GM12878 (cell line): Measurements from ENCODE around the gene ACOX1. TPM values are rescaled to one million over a fixed set of nuclear protein-coding genes. Genes with fewer than 3 reads are reported as not detected.

ENCODE experiments used
- ATAC-seq: fragments of 200-7000 bp; cut with Tn5 transposase; 3 replicates; pipeline ENCODE4 v1.9.1; 2020; ENCODE audit warnings: mild to moderate bottlenecking, moderate library complexity
- BruUV-seq: library from RNA; stranded (reverse); fragments of 400-500 nt; replicated peaks from 2 replicates; lab custom pipeline; 2021; lab: Mats Ljungman, UMichigan
- CTCF ChIA-PET: fragments of 300-600 bp; sonication (Branson Sonifier 250); formaldehyde crosslinking; extraction: SDS; loops from one replicate; lab custom pipeline; 2021; ENCODE audit warnings: inconsistent platforms; lab: Yijun Ruan, JAX
- POLR2A ChIA-PET: fragments of 350-600 bp; formaldehyde crosslinking; extraction: SDS; loops from one replicate; lab custom pipeline; 2021; ENCODE audit warnings: inconsistent platforms; lab: Charles Lee
- RAD21 ChIA-PET: fragments of 300-600 bp; sonication (Branson Sonifier 250); formaldehyde crosslinking; loops from one replicate; lab custom pipeline; 2023; ENCODE audit warnings: antibody characterized with exemption; ENCODE audit not compliant: unreplicated experiment; lab: Charles Lee
- SMC1A ChIA-PET: fragments of 300-600 bp; sonication (Branson Sonifier 250); formaldehyde crosslinking; loops from one replicate; lab custom pipeline; 2023; ENCODE audit not compliant: unreplicated experiment, uncharacterized antibody; lab: Charles Lee
- DNase-seq: peaks from one replicate; pipeline ENCODE4 v3.0.0-alpha.2; 2011; ENCODE audit warnings: low read depth, low spot score
- FAIRE-seq: peaks from 3 replicates; lab custom pipeline; 2011; peaks lifted over from hg19 to GRCh38; lab: Jason Lieb, UNC
- H2AFZ ChIP-seq: 2 replicates; pipeline ENCODE4 v1.6.0; 2011; ENCODE audit warnings: low read depth, low read length, control low read depth; ENCODE audit not compliant: control insufficient read depth
- H3K27ac ChIP-seq: 2 replicates; pipeline ENCODE4 v1.5.1; 2011; ENCODE audit warnings: control low read depth; ENCODE audit not compliant: control insufficient read depth, insufficient read depth
- H3K27me3 ChIP-seq, 2 experiments: replicated peaks in 1 of 2; 2 replicates each; pipeline versions ENCODE4 v1.6.0 to v1.6.1; 2011; ENCODE audit warnings: low read length in 1 of 2; ENCODE audit not compliant: control insufficient read depth in 2 of 2, insufficient read depth in 2 of 2
- H3K36me3 ChIP-seq, 2 experiments: 2 replicates each; pipeline ENCODE4 v1.5.1; 2011; ENCODE audit warnings: low read length in 1 of 2; ENCODE audit not compliant: control insufficient read depth in 2 of 2, insufficient read depth in 2 of 2
- H3K4me1 ChIP-seq: 2 replicates; pipeline ENCODE4 v1.6.1; 2011; ENCODE audit warnings: mild to moderate bottlenecking, low read length, moderate library complexity, mixed read lengths; ENCODE audit not compliant: control insufficient read depth, insufficient read depth
- H3K4me2 ChIP-seq: 2 replicates; pipeline ENCODE4 v1.6.0; 2011; ENCODE audit warnings: control low read depth; ENCODE audit not compliant: control insufficient read depth, insufficient read depth
- H3K4me3 ChIP-seq: fragments of 200-600 bp; sonication (generic); 2 replicates; pipeline ENCODE4 v1.5.1; 2016
- H3K79me2 ChIP-seq: 2 replicates; pipeline ENCODE4 v1.6.0; 2011; ENCODE audit warnings: low read length; ENCODE audit not compliant: control insufficient read depth, insufficient read depth
- H3K9ac ChIP-seq: 2 replicates; pipeline ENCODE4 v1.8.0; 2011; ENCODE audit warnings: low read length, control low read depth, mixed read lengths; ENCODE audit not compliant: control insufficient read depth, insufficient read depth
- H3K9me3 ChIP-seq: replicated peaks from 3 replicates; pipeline ENCODE4 v1.5.1; 2011; ENCODE audit warnings: mild to moderate bottlenecking, low read length; ENCODE audit not compliant: control insufficient read depth, insufficient read depth
- H4K20me1 ChIP-seq: 2 replicates; pipeline ENCODE4 v1.6.0; 2011; ENCODE audit not compliant: control insufficient read depth, insufficient read depth
- ATF7 ChIP-seq: fragments of 450-650 bp; IDR thresholded peaks from 2 replicates; pipeline ENCODE4 v1.6.1; 2016; ENCODE audit warnings: low read depth, mild to moderate bottlenecking
- CREB1 ChIP-seq: IDR thresholded peaks from 2 replicates; pipeline ENCODE4 v1.6.1; 2012; ENCODE audit warnings: low read depth, mild to moderate bottlenecking, inconsistent platforms
- FOS ChIP-seq: IDR thresholded peaks from 3 replicates; pipeline ENCODE4 v1.6.1; 2011; ENCODE audit warnings: borderline replicate concordance; ENCODE audit not compliant: insufficient read length; ENCODE audit errors: extremely low read depth
- JUND ChIP-seq: IDR thresholded peaks from 2 replicates; pipeline ENCODE4 v1.6.1; 2012; ENCODE audit warnings: low read depth, mild to moderate bottlenecking, low read length, improper control_type of control experiment, moderate library complexity
- KAT2A ChIP-seq: conservative IDR thresholded peaks from 2 replicates; pipeline ENCODE4 v1.6.1; 2011; ENCODE audit warnings: low read depth, low read length; ENCODE audit not compliant: control insufficient read depth
- PML ChIP-seq: IDR thresholded peaks from 2 replicates; pipeline ENCODE4 v1.6.1; 2012; ENCODE audit warnings: low read length, inconsistent platforms
- POLR2A ChIP-seq: IDR thresholded peaks from 2 replicates; pipeline ENCODE4 v1.6.1; 2011; ENCODE audit warnings: low read depth, mild to moderate bottlenecking, low read length
- SMAD5 ChIP-seq: IDR thresholded peaks from 2 replicates; pipeline ENCODE4 v1.6.1; 2016; ENCODE audit warnings: antibody characterized with exemption, low read depth
- SPI1 ChIP-seq: IDR thresholded peaks from 2 replicates; pipeline ENCODE4 v1.6.1; 2011; ENCODE audit warnings: low read depth, mild to moderate bottlenecking, low read length, moderate library complexity, borderline replicate concordance; ENCODE audit not compliant: insufficient read depth
- TCF12 ChIP-seq: IDR thresholded peaks from 2 replicates; pipeline ENCODE4 v1.6.1; 2011; ENCODE audit warnings: low read depth, mild to moderate bottlenecking, low read length
- YBX1 ChIP-seq: fragments of 450-650 bp; IDR thresholded peaks from 2 replicates; pipeline ENCODE4 v1.6.1; 2016; ENCODE audit warnings: antibody characterized with exemption
- WGBS: methylation state at CpG from one replicate; pipeline ENCODE4 v1.1.6; 2016; ENCODE audit warnings: low lambda C conversion rate; ENCODE audit not compliant: insufficient replicate concordance, insufficient coverage; ENCODE audit errors: missing lambda C conversion rate; 5-methylcytosine and 5-hydroxymethylcytosine counted together
- in situ Hi-C: fragments of 300-500 bp; cut with MboI; formaldehyde crosslinking; loops from 9 replicates; pipeline ENCODE4 v1.14.3; 2018; ENCODE audit warnings: mixed read lengths
- intact Hi-C: fragments of 100-400 bp; cut with micrococcal nuclease; formaldehyde crosslinking; loops from one replicate; pipeline ENCODE4 v1.14.2; 2022; ENCODE audit not compliant: unreplicated experiment
- polyA plus RNA-seq, 11 experiments: library from polyadenylated mRNA; depleted of rRNA in 4 of 11; unstranded in 6 of 11; stranded (reverse) in 5 of 11; fragments of >200 nt; fragmentation: Nextera tagmentation in 4 of 11; fragmentation: Illumina TruSeq in 1 of 11; extraction: Ambion mirVana in 4 of 11; extraction: Trizol in 1 of 11; gene quantifications; 1 replicate in 1 of 11; 2 replicates in 10 of 11; pipeline versions ENCODE4 v1.2.1 to v1.2.3, GENCODE V29; 2011 to 2016; ENCODE audit warnings: inconsistent platforms in 2 of 11, missing spikeins in 2 of 11, low read depth in 1 of 11
- total RNA-seq, 4 experiments: library from RNA; depleted of rRNA in 3 of 4; stranded (reverse); fragments of >200 nt in 3 of 4; fragmentation: Illumina TruSeq in 1 of 4; extraction: Trizol in 1 of 4; gene quantifications; 2 replicates each; pipeline versions ENCODE4 v1.2.1 to v1.2.3, GENCODE V29; 2013 to 2021
- TF ChIP-seq, protein P1 (sequence below): IDR thresholded peaks from 2 replicates; pipeline ENCODE4 v1.6.1; 2012; ENCODE audit warnings: mild to moderate bottlenecking, low read depth, low read length
- TF ChIP-seq, protein P2 (sequence below): fragments of 450-650 bp; formaldehyde crosslinking; IDR thresholded peaks from 2 replicates; pipeline ENCODE4 v1.4.0; 2020; ENCODE audit warnings: mild to moderate bottlenecking, moderate library complexity
- TF ChIP-seq, protein P3 (sequence below): fragments of 450-650 bp; IDR thresholded peaks from 2 replicates; pipeline ENCODE4 v1.6.1; 2017; ENCODE audit warnings: borderline replicate concordance

Gene ACOX1
- total and polyA plus RNA-seq, 10 of the 15 experiments (the other 5 are each of a cell fraction or from before 2014, with no cell fraction given), result 6.5 to 26.2 (median 21.6) TPM

DNA sequence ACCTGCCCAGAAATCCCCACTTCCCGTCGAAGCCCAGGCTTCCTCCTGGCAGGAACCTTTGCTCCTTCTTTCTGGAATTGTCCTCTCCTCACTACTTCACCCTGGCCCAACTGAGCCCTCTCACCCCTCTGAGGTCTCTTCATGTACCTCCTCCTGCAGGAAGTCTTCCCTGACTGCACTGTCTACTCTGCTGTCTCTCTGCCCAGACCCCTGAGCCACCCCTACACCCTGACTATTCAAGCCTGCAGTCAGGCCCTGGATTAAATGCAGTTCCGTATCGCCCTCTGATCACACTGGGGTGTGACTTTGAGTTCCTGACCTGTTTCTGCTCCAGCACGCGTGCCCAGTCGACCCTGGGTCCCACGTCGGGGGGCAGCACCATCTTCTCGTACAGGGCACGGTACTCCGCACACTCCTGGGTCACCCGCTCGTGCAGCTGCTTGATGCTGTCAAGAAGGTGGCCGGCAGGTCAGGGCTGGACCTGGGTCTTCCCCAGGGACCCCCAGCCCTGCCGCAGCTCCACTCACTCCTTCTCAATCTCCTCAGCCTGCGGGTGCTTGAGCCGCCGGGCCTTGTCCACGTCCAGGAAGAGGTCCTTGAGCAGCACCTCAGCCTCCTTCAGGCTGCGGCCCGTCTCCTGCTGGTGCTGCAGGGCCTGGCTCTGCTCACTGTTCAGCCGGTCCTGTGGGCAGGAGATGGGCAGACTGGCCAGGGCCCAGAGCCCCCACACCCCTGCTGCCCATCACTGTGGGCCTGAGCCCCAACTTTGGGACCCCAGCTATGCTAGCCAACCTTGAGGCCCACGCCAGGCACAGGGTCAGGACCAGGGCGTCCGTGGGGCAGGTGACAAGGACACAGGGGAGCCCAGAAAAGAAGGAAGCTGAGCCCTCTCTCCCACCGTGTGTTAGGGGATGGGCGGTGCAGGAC lies 44.3 kb upstream of the ACOX1 start:
- SMC1A ChIA-PET, result no interaction called here
- Histone ChIP-seq H3K4me2 (no peak overlapping the region), H4K20me1 (no peaks in the 10 kb centered on the region), H3K9ac (no peak overlapping the region), H3K27ac (no peak overlapping the region), H3K36me3 (no peaks in the 10 kb centered on the region), H3K4me3 (no peak overlapping the region), H3K4me1 (no peaks in the 10 kb centered on the region), H3K9me3 (no peaks in the 10 kb centered on the region), H3K79me2 (no peaks in the 10 kb centered on the region), H3K27me3 (no peaks in the 10 kb centered on the region), H2AFZ (no peak overlapping the region)
- RAD21 ChIA-PET, result no interaction called here
- POLR2A ChIA-PET, result no interaction called here
- in situ Hi-C loops (no loop called here), intact Hi-C loops (no loop called here)
- 47% methylated on average over 28 of the region's 28 CpGs for WGBS
- CTCF ChIA-PET, result no interaction called here
- DNase-seq, result no peak
- BruUV-seq, result no TSS peak
- ATAC-seq, result no peak
- FAIRE-seq, result no peak
- TF ChIP-seq, protein P1, sequence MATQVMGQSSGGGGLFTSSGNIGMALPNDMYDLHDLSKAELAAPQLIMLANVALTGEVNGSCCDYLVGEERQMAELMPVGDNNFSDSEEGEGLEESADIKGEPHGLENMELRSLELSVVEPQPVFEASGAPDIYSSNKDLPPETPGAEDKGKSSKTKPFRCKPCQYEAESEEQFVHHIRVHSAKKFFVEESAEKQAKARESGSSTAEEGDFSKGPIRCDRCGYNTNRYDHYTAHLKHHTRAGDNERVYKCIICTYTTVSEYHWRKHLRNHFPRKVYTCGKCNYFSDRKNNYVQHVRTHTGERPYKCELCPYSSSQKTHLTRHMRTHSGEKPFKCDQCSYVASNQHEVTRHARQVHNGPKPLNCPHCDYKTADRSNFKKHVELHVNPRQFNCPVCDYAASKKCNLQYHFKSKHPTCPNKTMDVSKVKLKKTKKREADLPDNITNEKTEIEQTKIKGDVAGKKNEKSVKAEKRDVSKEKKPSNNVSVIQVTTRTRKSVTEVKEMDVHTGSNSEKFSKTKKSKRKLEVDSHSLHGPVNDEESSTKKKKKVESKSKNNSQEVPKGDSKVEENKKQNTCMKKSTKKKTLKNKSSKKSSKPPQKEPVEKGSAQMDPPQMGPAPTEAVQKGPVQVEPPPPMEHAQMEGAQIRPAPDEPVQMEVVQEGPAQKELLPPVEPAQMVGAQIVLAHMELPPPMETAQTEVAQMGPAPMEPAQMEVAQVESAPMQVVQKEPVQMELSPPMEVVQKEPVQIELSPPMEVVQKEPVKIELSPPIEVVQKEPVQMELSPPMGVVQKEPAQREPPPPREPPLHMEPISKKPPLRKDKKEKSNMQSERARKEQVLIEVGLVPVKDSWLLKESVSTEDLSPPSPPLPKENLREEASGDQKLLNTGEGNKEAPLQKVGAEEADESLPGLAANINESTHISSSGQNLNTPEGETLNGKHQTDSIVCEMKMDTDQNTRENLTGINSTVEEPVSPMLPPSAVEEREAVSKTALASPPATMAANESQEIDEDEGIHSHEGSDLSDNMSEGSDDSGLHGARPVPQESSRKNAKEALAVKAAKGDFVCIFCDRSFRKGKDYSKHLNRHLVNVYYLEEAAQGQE, result no peak
- TF ChIP-seq PML (no peak), JUND (no peak), YBX1 (no peak), CREB1 (no peak), ATF7 (no peak), TCF12 (no peak), KAT2A (no peak), SPI1 (no peak), POLR2A (no peak), FOS (no peak), SMAD5 (no peak)
- TF ChIP-seq, protein P2, sequence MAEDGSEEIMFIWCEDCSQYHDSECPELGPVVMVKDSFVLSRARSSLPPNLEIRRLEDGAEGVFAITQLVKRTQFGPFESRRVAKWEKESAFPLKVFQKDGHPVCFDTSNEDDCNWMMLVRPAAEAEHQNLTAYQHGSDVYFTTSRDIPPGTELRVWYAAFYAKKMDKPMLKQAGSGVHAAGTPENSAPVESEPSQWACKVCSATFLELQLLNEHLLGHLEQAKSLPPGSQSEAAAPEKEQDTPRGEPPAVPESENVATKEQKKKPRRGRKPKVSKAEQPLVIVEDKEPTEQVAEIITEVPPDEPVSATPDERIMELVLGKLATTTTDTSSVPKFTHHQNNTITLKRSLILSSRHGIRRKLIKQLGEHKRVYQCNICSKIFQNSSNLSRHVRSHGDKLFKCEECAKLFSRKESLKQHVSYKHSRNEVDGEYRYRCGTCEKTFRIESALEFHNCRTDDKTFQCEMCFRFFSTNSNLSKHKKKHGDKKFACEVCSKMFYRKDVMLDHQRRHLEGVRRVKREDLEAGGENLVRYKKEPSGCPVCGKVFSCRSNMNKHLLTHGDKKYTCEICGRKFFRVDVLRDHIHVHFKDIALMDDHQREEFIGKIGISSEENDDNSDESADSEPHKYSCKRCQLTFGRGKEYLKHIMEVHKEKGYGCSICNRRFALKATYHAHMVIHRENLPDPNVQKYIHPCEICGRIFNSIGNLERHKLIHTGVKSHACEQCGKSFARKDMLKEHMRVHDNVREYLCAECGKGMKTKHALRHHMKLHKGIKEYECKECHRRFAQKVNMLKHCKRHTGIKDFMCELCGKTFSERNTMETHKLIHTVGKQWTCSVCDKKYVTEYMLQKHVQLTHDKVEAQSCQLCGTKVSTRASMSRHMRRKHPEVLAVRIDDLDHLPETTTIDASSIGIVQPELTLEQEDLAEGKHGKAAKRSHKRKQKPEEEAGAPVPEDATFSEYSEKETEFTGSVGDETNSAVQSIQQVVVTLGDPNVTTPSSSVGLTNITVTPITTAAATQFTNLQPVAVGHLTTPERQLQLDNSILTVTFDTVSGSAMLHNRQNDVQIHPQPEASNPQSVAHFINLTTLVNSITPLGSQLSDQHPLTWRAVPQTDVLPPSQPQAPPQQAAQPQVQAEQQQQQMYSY, result no peak
- TF ChIP-seq, protein P3, sequence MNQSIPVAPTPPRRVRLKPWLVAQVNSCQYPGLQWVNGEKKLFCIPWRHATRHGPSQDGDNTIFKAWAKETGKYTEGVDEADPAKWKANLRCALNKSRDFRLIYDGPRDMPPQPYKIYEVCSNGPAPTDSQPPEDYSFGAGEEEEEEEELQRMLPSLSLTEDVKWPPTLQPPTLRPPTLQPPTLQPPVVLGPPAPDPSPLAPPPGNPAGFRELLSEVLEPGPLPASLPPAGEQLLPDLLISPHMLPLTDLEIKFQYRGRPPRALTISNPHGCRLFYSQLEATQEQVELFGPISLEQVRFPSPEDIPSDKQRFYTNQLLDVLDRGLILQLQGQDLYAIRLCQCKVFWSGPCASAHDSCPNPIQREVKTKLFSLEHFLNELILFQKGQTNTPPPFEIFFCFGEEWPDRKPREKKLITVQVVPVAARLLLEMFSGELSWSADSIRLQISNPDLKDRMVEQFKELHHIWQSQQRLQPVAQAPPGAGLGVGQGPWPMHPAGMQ, result no peak
